NB4 (cell line): ENCODE results near the gene STX8.

ENCODE experiments used
- DNase-seq: peaks from one replicate; pipeline ENCODE4 v3.0.0; 2010; ENCODE audit warnings: low read depth
- H3K4me3 ChIP-seq: one replicate; pipeline ENCODE4 v1.5.1; 2011; ENCODE audit warnings: mild to moderate bottlenecking, low read depth, low read length, moderate library complexity
- MYC ChIP-seq: IDR thresholded peaks from 2 replicates; pipeline ENCODE4 v1.6.1; 2011; ENCODE audit warnings: low read depth, low read length
- POLR2A ChIP-seq: IDR thresholded peaks from 2 replicates; pipeline ENCODE4 v1.6.1; 2011; ENCODE audit warnings: mild to moderate bottlenecking; ENCODE audit not compliant: insufficient read length; ENCODE audit errors: extremely low read depth
- TF ChIP-seq, protein P1 (sequence below): IDR thresholded peaks from 2 replicates; pipeline ENCODE4 v1.6.1; 2011; ENCODE audit warnings: low read depth, low read length
- TF ChIP-seq, protein P2 (sequence below): IDR thresholded peaks from one replicate; pipeline ENCODE4 v1.5.1; 2012; ENCODE audit warnings: low read depth, low read length

The STX8 gene

DNA sequence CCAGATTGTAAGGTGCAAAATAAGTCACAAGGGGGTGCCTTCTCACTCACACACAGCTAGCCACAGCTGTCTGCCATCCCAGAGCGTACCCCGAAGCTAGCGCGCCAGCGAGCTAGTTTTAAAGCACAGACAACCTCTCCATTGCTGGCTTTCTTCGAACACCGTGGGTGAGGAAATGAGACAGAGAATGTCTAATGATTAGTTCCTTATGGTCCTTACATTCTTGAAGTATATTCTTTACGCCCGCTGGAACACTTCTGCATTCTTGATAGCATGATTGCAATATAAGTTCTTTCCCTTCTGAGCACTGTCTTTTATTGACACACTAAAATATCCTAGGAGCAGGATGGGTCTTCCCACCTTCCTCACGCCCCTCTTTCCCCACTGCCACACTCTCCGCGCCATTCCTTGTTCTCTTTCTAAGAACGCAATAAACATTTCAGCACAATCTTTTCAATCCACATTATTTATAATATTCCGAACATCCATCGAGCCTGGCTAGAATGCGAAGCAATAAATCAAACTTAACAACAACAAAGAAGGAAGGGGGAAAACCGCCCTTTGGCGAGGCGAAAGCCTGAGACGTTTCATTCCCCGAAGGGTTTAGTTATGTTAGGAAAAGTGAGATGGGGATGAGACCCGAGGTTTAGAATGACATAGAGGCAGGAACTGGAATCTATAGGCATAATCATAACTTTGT, 303.0 kb downstream of the STX8 start:
- TF ChIP-seq POLR2A (no peak), MYC (no peak)
- TF ChIP-seq, protein P1, sequence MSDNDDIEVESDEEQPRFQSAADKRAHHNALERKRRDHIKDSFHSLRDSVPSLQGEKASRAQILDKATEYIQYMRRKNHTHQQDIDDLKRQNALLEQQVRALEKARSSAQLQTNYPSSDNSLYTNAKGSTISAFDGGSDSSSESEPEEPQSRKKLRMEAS, result no peak
- TF ChIP-seq, protein P2, sequence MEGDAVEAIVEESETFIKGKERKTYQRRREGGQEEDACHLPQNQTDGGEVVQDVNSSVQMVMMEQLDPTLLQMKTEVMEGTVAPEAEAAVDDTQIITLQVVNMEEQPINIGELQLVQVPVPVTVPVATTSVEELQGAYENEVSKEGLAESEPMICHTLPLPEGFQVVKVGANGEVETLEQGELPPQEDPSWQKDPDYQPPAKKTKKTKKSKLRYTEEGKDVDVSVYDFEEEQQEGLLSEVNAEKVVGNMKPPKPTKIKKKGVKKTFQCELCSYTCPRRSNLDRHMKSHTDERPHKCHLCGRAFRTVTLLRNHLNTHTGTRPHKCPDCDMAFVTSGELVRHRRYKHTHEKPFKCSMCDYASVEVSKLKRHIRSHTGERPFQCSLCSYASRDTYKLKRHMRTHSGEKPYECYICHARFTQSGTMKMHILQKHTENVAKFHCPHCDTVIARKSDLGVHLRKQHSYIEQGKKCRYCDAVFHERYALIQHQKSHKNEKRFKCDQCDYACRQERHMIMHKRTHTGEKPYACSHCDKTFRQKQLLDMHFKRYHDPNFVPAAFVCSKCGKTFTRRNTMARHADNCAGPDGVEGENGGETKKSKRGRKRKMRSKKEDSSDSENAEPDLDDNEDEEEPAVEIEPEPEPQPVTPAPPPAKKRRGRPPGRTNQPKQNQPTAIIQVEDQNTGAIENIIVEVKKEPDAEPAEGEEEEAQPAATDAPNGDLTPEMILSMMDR, result no peak
- DNase-seq, result no peak
- H3K4me3 ChIP-seq, result no peak overlapping the region

DNA sequence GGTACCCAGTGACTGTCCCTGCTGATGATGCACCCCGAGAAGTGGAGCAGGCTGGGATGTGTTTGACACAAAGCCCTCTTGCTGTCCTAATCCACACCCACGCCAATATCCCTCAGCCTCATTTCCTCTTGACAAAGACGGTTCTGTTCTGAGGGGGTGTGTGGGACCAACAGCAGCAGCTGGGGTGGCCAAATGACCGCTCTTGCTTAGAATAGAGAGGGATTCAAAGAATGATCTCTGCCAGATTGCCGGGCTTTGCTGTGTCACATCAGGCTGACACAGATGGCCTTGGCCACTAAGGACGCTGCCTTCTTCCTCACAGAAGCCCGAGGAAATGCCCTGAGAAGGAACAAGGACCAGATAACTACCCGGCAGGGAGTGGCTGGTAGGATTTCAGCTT, 303.6 kb downstream of the STX8 start:
- no peak overlapping the region for H3K4me3 ChIP-seq
- no peak for DNase-seq
- TF ChIP-seq, protein P2, result no peak
- TF ChIP-seq, protein P1, result no peak
- TF ChIP-seq MYC (no peak), POLR2A (no peak)

DNA sequence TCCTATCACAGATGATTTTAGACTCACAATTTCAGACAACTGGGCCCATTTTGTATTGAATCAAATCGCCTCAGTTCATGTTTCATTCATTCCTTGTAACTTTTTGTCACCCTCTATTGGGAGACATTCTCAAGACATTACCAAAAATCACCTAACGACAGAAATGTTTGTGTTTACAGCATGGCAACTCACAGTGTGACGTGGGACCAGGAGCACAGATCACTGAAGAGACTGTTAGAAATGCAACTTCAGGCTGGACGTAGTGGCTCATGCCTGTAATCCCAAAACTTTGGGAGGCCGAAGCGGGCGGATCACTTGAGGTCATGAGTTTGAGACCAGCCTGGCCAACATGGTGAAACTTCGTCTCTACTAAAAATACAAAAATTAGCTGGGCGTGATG, 304.7 kb downstream of the STX8 start:
- H3K4me3 ChIP-seq, result no peak overlapping the region
- TF ChIP-seq POLR2A, result no peak
- TF ChIP-seq, protein P2, result no peak
- DNase-seq, result no peak

DNA sequence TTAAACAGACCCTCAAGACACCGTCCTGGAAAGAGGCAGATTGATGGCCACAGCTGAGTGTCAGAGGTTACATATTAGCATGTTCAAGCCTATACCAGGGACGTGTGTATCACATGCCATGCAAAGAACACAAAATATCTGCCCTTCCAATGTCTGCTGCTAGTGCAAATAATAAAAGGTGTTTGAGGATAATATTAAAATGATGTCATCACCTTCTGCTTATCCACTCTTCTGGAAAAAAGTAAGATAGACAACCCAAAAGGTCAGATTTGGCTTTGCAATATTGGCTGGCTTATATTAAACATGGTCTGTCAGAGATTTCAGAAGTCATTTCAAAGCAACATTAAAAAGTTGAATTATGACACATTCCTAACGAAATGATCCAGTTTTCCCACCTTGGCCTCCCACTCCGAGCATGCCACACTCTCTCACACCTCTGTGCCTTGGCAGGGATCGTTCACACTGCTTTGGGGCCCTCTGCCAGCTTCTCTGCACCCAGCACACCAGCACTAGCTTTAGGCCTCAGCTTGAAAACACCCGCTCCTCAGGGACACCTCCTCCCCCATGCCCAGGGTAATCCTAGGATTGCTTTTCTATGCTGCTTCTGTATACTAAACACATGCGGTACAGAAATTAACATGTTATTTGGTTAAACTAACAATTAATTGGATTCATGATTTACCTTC, 306.1 kb downstream of the STX8 start:
- no peak overlapping the region for H3K4me3 ChIP-seq
- DNase-seq, result no peak
- TF ChIP-seq MYC, result no peak
- TF ChIP-seq, protein P1, result no peak
- TF ChIP-seq, protein P2, result no peak
- no peak for TF ChIP-seq POLR2A

DNA sequence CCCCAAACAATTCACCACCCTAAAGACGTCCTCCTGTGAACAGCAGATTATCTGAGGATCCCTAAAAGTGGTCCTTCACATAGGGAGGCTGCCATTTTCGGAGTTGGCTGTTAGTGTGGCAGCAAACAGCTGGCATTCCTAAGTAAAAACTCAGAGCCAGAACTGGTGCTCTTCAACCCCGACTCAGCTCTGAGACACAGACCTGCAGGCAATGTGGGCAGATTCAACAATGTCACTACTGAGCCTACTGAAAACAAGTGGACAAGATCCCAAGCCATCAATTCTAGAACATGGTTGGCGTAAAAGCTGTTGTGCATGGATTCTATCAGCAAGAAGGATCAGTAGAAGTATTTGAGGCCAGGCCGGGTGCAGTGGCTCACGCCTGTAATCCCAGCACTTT, 307.1 kb downstream of the STX8 start:
- no peak overlapping the region for H3K4me3 ChIP-seq
- TF ChIP-seq MYC (no peak), POLR2A (no peak)
- TF ChIP-seq, protein P2, result no peak
- TF ChIP-seq, protein P1, result no peak
- no peak for DNase-seq
